Measurements from ENCODE around the gene MALRD1. TPM values are rescaled to one million over a fixed set of nuclear protein-coding genes. Genes with fewer than 3 reads are reported as not detected.
"Not testable (repeated sequence)": the region's sequence is repeated elsewhere in the genome, so short reads cannot be mapped to it uniquely, and the experiment has no call there.

Gene MALRD1
- total RNA-seq, 1 donor from 2014 or later = 0.45 TPM

GRCh38 chr10:19738440-19738839 lies 689.8 kb downstream of the MALRD1 start:
- H3K4me3 Mint-ChIP-seq (ENCODE audit: unreplicated experiment) = no peak overlapping the region
- no peak overlapping the region for H3K4me3 ChIP-seq (ENCODE audit: insufficient read depth, low read depth, low read length)
- H3K27ac ChIP-seq (ENCODE audit: low read depth, low read length) = no peak overlapping the region
- H3K4me2 ChIP-seq (ENCODE audit: low read length) = no peak overlapping the region
- H2AFZ ChIP-seq (ENCODE audit: low read depth, low read length) = no peak overlapping the region
- TF ChIP-seq, protein P1, sequence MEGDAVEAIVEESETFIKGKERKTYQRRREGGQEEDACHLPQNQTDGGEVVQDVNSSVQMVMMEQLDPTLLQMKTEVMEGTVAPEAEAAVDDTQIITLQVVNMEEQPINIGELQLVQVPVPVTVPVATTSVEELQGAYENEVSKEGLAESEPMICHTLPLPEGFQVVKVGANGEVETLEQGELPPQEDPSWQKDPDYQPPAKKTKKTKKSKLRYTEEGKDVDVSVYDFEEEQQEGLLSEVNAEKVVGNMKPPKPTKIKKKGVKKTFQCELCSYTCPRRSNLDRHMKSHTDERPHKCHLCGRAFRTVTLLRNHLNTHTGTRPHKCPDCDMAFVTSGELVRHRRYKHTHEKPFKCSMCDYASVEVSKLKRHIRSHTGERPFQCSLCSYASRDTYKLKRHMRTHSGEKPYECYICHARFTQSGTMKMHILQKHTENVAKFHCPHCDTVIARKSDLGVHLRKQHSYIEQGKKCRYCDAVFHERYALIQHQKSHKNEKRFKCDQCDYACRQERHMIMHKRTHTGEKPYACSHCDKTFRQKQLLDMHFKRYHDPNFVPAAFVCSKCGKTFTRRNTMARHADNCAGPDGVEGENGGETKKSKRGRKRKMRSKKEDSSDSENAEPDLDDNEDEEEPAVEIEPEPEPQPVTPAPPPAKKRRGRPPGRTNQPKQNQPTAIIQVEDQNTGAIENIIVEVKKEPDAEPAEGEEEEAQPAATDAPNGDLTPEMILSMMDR (IDR thresholded peaks at IDR 0.05; ENCODE audit: insufficient read depth, low read depth, low read length) = no peak
- no peak for TF ChIP-seq EZH2 (IDR thresholded peaks at IDR 0.05; ENCODE audit: insufficient read depth, low read length)
- no peaks in the 10 kb centered on the region for H3K9me3 ChIP-seq (ENCODE audit: insufficient read depth, low read depth, low read length)
- no peaks in the 10 kb centered on the region for H3K27me3 Mint-ChIP-seq (ENCODE audit: low read depth, unreplicated experiment)
- H3K36me3 Mint-ChIP-seq (ENCODE audit: low read depth, unreplicated experiment) = no peaks in the 10 kb centered on the region
- H3K36me3 ChIP-seq (ENCODE audit: insufficient read depth, low read length) = no peaks in the 10 kb centered on the region
- DNase-seq (ENCODE audit: low read depth) = no peak
- no peaks in the 10 kb centered on the region for H3K4me1 ChIP-seq (ENCODE audit: insufficient read depth, low read length)
- peaks cover 3% of the 10 kb centered on the region for H3K9me3 Mint-ChIP-seq (ENCODE audit: unreplicated experiment)
- no peak for FAIRE-seq
- H3K27me3 ChIP-seq (ENCODE audit: insufficient read depth, low read length) = no peaks in the 10 kb centered on the region
- no peaks in the 10 kb centered on the region for H4K20me1 ChIP-seq (ENCODE audit: insufficient read depth, low read length)
- no peak overlapping the region for H3K9ac ChIP-seq (ENCODE audit: low read length)
- H3K27ac Mint-ChIP-seq (ENCODE audit: unreplicated experiment) = no peak overlapping the region
- no peaks in the 10 kb centered on the region for H3K4me1 Mint-ChIP-seq (ENCODE audit: low read depth, unreplicated experiment)
- no peaks in the 10 kb centered on the region for H3K79me2 ChIP-seq (ENCODE audit: insufficient read depth, low read length)

DNA sequence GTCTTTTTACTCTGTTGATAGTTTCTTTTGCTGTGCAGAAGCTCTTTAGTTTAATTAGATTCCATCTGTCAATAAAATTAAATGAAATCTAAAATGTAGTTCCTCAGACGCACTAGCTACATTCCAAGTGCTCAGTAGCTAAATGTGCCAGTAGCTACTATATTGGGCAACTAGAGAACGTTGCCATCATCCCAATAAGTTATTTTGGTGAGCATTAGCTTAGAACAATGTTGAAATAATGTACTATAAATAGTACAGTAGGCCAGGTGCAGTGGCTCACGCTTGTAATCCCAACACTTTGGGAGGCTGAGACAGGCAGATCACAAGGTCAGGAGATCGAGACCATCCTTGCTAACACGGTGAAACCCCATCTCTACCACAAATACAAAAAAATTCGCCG lies 690.6 kb downstream of the MALRD1 start:
- not testable (repeated sequence) for H3K27me3 Mint-ChIP-seq (ENCODE audit: low read depth, unreplicated experiment); H3K36me3 ChIP-seq (ENCODE audit: insufficient read depth, low read length); DNase-seq (ENCODE audit: low read depth); H3K4me1 ChIP-seq (ENCODE audit: insufficient read depth, low read length); H3K79me2 ChIP-seq (ENCODE audit: insufficient read depth, low read length); H3K27ac ChIP-seq (ENCODE audit: low read depth, low read length); H3K4me1 Mint-ChIP-seq (ENCODE audit: low read depth, unreplicated experiment); H3K27me3 ChIP-seq (ENCODE audit: insufficient read depth, low read length); H3K4me3 Mint-ChIP-seq (ENCODE audit: unreplicated experiment); H3K27ac Mint-ChIP-seq (ENCODE audit: unreplicated experiment); H2AFZ ChIP-seq (ENCODE audit: low read depth, low read length); FAIRE-seq; H3K9me3 Mint-ChIP-seq (ENCODE audit: unreplicated experiment); H3K4me3 ChIP-seq (ENCODE audit: insufficient read depth, low read depth, low read length); H3K36me3 Mint-ChIP-seq (ENCODE audit: low read depth, unreplicated experiment); H3K9me3 ChIP-seq (ENCODE audit: insufficient read depth, low read depth, low read length); H4K20me1 ChIP-seq (ENCODE audit: insufficient read depth, low read length); H3K9ac ChIP-seq (ENCODE audit: low read length); H3K4me2 ChIP-seq (ENCODE audit: low read length)

DNA sequence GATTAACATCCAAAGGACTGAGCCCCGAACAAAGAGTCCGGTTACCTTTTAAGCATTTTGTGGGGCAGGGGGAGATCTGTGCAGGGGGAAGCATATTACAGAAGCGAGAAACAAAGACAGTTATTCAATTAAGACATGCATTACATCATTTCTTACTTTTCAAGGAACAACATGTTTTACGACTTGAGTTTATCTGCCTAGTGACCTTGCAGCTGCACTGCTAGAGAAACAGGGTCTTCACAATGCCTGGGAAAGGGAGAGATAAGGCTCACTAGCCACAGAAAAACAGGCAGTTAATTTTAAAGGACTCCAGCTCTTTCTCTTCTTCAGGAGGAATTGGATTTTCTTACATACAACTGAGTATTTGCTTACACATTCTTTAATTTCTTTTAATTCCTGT lies 693.5 kb downstream of the MALRD1 start:
- H3K9me3 Mint-ChIP-seq (ENCODE audit: unreplicated experiment); H3K4me3 Mint-ChIP-seq (ENCODE audit: unreplicated experiment); H2AFZ ChIP-seq (ENCODE audit: low read depth, low read length); H3K36me3 ChIP-seq (ENCODE audit: insufficient read depth, low read length); H3K4me1 Mint-ChIP-seq (ENCODE audit: low read depth, unreplicated experiment); H3K27ac Mint-ChIP-seq (ENCODE audit: unreplicated experiment); H3K79me2 ChIP-seq (ENCODE audit: insufficient read depth, low read length); H3K27me3 ChIP-seq (ENCODE audit: insufficient read depth, low read length); H4K20me1 ChIP-seq (ENCODE audit: insufficient read depth, low read length); H3K4me1 ChIP-seq (ENCODE audit: insufficient read depth, low read length); H3K4me2 ChIP-seq (ENCODE audit: low read length); H3K9ac ChIP-seq (ENCODE audit: low read length); H3K36me3 Mint-ChIP-seq (ENCODE audit: low read depth, unreplicated experiment); H3K27ac ChIP-seq (ENCODE audit: low read depth, low read length); H3K4me3 ChIP-seq (ENCODE audit: insufficient read depth, low read depth, low read length); H3K9me3 ChIP-seq (ENCODE audit: insufficient read depth, low read depth, low read length); DNase-seq (ENCODE audit: low read depth); H3K27me3 Mint-ChIP-seq (ENCODE audit: low read depth, unreplicated experiment); FAIRE-seq: not testable (repeated sequence)

DNA sequence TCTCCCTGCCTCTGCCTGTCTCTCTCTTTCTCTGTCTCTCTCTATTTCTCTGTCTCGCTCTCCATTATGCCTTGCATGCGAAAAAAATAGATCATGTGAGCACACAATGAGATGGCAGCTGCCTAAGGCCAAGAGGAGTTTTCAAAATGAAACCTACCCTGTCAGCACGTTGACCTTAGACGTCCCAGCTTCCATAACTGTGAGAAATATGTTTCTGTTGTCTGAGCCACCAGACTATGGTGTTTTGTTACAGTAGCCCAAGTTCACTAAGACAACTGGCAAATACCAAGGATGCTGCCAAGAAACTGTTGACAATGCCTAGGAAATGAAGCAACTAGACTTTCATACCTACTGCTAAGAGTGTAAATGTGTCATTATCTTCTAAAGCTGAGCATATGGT lies 697.1 kb downstream of the MALRD1 start:
- no peaks in the 10 kb centered on the region for H3K36me3 ChIP-seq (ENCODE audit: insufficient read depth, low read length)
- peaks cover 10% of the 10 kb centered on the region for H3K4me1 Mint-ChIP-seq (ENCODE audit: low read depth, unreplicated experiment)
- no peak for TF ChIP-seq EZH2 (IDR thresholded peaks at IDR 0.05; ENCODE audit: insufficient read depth, low read length)
- TF ChIP-seq, protein P1 (IDR thresholded peaks at IDR 0.05; ENCODE audit: insufficient read depth, low read depth, low read length) = no peak

More for the DNA sequence above, 697.1 kb downstream of the MALRD1 start:
- Histone ChIP-seq H3K4me3 (ENCODE audit: insufficient read depth, low read depth, low read length) (no peak overlapping the region), H3K4me2 (ENCODE audit: low read length) (no peak overlapping the region), H3K4me1 (ENCODE audit: insufficient read depth, low read length) (peaks cover 3% of the 10 kb centered on the region), H3K27ac (ENCODE audit: low read depth, low read length) (no peak overlapping the region), H4K20me1 (ENCODE audit: insufficient read depth, low read length) (no peaks in the 10 kb centered on the region), H2AFZ (ENCODE audit: low read depth, low read length) (no peak overlapping the region), H3K9me3 (ENCODE audit: insufficient read depth, low read depth, low read length) (no peaks in the 10 kb centered on the region), H3K9ac (ENCODE audit: low read length) (no peak overlapping the region), H3K27me3 (ENCODE audit: insufficient read depth, low read length) (no peaks in the 10 kb centered on the region), H3K79me2 (ENCODE audit: insufficient read depth, low read length) (no peaks in the 10 kb centered on the region)
- H3K9me3 Mint-ChIP-seq (ENCODE audit: unreplicated experiment) = peaks cover 6% of the 10 kb centered on the region
- DNase-seq (ENCODE audit: low read depth) = no peak
- H3K27me3 Mint-ChIP-seq (ENCODE audit: low read depth, unreplicated experiment) = no peaks in the 10 kb centered on the region
- no peak for FAIRE-seq
- no peak overlapping the region for H3K4me3 Mint-ChIP-seq (ENCODE audit: unreplicated experiment)
- H3K36me3 Mint-ChIP-seq (ENCODE audit: low read depth, unreplicated experiment) = no peaks in the 10 kb centered on the region
- no peak overlapping the region for H3K27ac Mint-ChIP-seq (ENCODE audit: unreplicated experiment)
